ENCODE results near the gene PTCHD1. TPM values are rescaled to one million over a fixed set of nuclear protein-coding genes. Genes with fewer than 3 reads are reported as not detected.

Gene PTCHD1
- total and polyA plus RNA-seq, 2 of the 4 experiments (the other 2 are of a cell fraction): not detected

DNA sequence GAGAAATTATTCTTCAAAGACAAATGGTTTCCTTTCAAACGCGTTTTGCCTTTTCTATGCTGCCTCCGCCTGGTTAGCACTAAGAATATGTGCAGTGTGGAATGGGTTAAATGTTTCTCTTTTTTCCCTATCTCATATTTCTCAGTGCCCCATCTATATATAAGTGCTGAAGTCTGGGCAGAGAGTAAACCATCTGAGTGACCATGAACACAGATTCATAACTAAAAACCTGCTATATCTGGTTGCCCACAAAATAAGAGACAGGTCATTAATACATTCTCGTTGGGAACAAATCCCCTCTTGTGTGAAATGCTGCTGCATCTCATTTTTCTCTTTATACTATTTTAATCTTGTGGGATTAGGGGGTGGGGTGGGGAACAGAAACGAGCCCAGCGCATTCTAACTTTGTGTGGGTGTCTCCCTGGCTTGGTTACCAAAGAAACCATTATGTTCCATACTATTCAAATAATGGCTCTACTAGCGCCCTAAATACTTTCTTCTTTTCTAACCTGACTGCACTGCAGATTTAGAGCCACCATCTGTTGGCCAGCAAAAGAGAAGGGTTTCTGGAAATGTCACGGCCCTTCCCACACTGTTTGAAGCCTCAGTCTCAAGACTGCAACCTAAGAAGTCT is 42.2 kb upstream of the PTCHD1 start:
- Histone ChIP-seq H3K36me3 (ENCODE audit: control insufficient read depth, insufficient read depth, low read length) (no peaks in the 10 kb centered on the region), H3K9me1 (ENCODE audit: insufficient read depth, low read length) (no peaks in the 10 kb centered on the region), H3K56ac (ENCODE audit: extremely low read depth, insufficient read depth, low read length) (no peak overlapping the region), H2AK5ac (ENCODE audit: low read depth, low read length) (no peak overlapping the region), H3K4ac (ENCODE audit: low read depth, low read length) (no peak overlapping the region), H3K23ac (ENCODE audit: low read depth, low read length) (no peak overlapping the region), H3K18ac (ENCODE audit: low read depth, low read length) (no peak overlapping the region), H4K8ac (ENCODE audit: low read depth in 2 of 2, low read length in 2 of 2) (no peak overlapping the region), H3K4me2 (ENCODE audit: low read depth, low read length) (no peak overlapping the region), H3K9ac (ENCODE audit: low read depth, low read length) (no peak overlapping the region), H3K4me3 (ENCODE audit: insufficient read depth, low read depth, low read length) (no peak overlapping the region), H3K27ac (ENCODE audit: insufficient read depth, low read length) (no peak overlapping the region), H3K9me3 (ENCODE audit: control insufficient read depth, insufficient read depth, low read length) (no peaks in the 10 kb centered on the region), H2AK9ac (replicated peaks; ENCODE audit: low read depth, low read length, poor library complexity) (no peak overlapping the region), H3K27me3 (ENCODE audit: control insufficient read depth, insufficient read depth, low read length) (no peaks in the 10 kb centered on the region), H2AFZ (replicated peaks; ENCODE audit: low read length, poor library complexity) (no peak overlapping the region), H3K4me1 (ENCODE audit: control insufficient read depth, insufficient read depth, low read length) (no peaks in the 10 kb centered on the region), H2BK20ac (ENCODE audit: low read depth, low read length) (no peak overlapping the region), H2BK15ac (ENCODE audit: low read depth, low read length) (no peak overlapping the region), H4K91ac (ENCODE audit: insufficient read depth, low read depth, low read length) (no peak overlapping the region), H4K5ac (ENCODE audit: low read depth, low read length) (no peak overlapping the region), H2BK5ac (ENCODE audit: low read depth, low read length, poor library complexity, severe bottlenecking) (no peak overlapping the region), H2BK120ac (ENCODE audit: low read depth, low read length) (no peak overlapping the region), H4K20me1 (ENCODE audit: insufficient read depth, low read length) (no peaks in the 10 kb centered on the region), H3K14ac (replicated peaks; ENCODE audit: low read depth, low read length) (no peak overlapping the region), H3K79me1 (ENCODE audit: low read depth in 1 of 2, low read length in 2 of 2) (no peaks in the 10 kb centered on the region)
- in situ Hi-C loops (cut with MboI; ENCODE audit: low sequenced_read_pairs) (no loop called here), intact Hi-C loops (cut with micrococcal nuclease) (no loop called here), dilution Hi-C loops (cut with HindIII; ENCODE audit: low sequenced_read_pairs, unreplicated experiment) (no loop called here)
- ChIA-PET POLR2A (ENCODE audit: unreplicated experiment) (no interaction called here), CTCF (no interaction called here)
- BruUV-seq (replicated peaks): no TSS peak
- TF ChIP-seq NFE2L2 (IDR thresholded peaks at IDR 0.05; ENCODE audit: low read depth, low read length): no peak
- no peak for TF ChIP-seq ELK1 (IDR thresholded peaks at IDR 0.05; ENCODE audit: borderline replicate concordance, low read depth, low read length)
- TF ChIP-seq BHLHE40 (IDR thresholded peaks at IDR 0.05; ENCODE audit: low read depth, low read length): no peak
- TF ChIP-seq CEBPB (IDR thresholded peaks at IDR 0.05; ENCODE audit: low read depth, low read length): no peak
- TF ChIP-seq POLR2A (IDR thresholded peaks at IDR 0.05; ENCODE audit: low read depth, low read length): no peak
- no peak for TF ChIP-seq CHD1 (IDR thresholded peaks at IDR 0.05; ENCODE audit: low read depth, low read length)
- no peak for TF ChIP-seq MAZ (IDR thresholded peaks at IDR 0.05; ENCODE audit: borderline replicate concordance, low read depth, low read length)
- TF ChIP-seq SMC3 (IDR thresholded peaks at IDR 0.05; ENCODE audit: low read depth, low read length): no peak
- no peak for TF ChIP-seq MXI1 (IDR thresholded peaks at IDR 0.05; ENCODE audit: borderline replicate concordance, low read depth, low read length)
- no peak for TF ChIP-seq CTCF (conservative IDR thresholded peaks at IDR 0.05; ENCODE audit: low read depth, low read length)
- no peak for TF ChIP-seq RFX5 (IDR thresholded peaks at IDR 0.05; ENCODE audit: low read depth, low read length)
- TF ChIP-seq FOS (IDR thresholded peaks at IDR 0.05; ENCODE audit: low read depth, low read length): no peak
- no peak for TF ChIP-seq RAD21 (IDR thresholded peaks at IDR 0.05; ENCODE audit: low read length)
- TF ChIP-seq, protein P1, sequence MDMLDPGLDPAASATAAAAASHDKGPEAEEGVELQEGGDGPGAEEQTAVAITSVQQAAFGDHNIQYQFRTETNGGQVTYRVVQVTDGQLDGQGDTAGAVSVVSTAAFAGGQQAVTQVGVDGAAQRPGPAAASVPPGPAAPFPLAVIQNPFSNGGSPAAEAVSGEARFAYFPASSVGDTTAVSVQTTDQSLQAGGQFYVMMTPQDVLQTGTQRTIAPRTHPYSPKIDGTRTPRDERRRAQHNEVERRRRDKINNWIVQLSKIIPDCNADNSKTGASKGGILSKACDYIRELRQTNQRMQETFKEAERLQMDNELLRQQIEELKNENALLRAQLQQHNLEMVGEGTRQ (IDR thresholded peaks at IDR 0.05; ENCODE audit: low read depth, low read length): no peak
- TF ChIP-seq RCOR1 (IDR thresholded peaks at IDR 0.05; ENCODE audit: insufficient replicate concordance, low read length): no peak
- no peak for TF ChIP-seq MAFK (IDR thresholded peaks at IDR 0.05; ENCODE audit: low read depth, low read length)
- WGBS, 2 experiments (ENCODE audit: extremely low coverage in 2 of 2, insufficient read length in 1 of 2): 40% methylated on average over 1 of the region's 8 CpGs; no CpG with 5 or more reads in 1 of the 2 experiments
- ATAC-seq (ENCODE audit: low read depth) (no peak), DNase-seq (no peak)
